Measurements from ENCODE around the gene PYGB.

Gene PYGB

GRCh38 chr20:25336561-25337422 is 88.9 kb downstream of the PYGB start:
- Histone ChIP-seq H3K36me3 (ENCODE audit: insufficient read depth) (no peaks in the 10 kb centered on the region), H3K4me2 (no peak overlapping the region), H3K27me3 (ENCODE audit: insufficient read depth, low read depth) (no peaks in the 10 kb centered on the region), H3K79me2 (ENCODE audit: insufficient read depth, low read depth) (peaks cover 34% of the 10 kb centered on the region; the same call in 1 of the 2 replicates), H3K4me3 (IDR thresholded peaks at IDR 0.05; ENCODE audit: insufficient read depth, low read depth, low read length) (no peak overlapping the region), H3K27ac (no peak overlapping the region), H3K4me1 (ENCODE audit: low read depth, poor library complexity, severe bottlenecking) (peaks cover 34% of the 10 kb centered on the region), H4K20me1 (ENCODE audit: insufficient read depth) (no peaks in the 10 kb centered on the region), H3K9ac (no peak overlapping the region), H2AFZ (ENCODE audit: low read depth) (no peak overlapping the region)
- no peak for TF ChIP-seq CTCF (conservative IDR thresholded peaks at IDR 0.05; ENCODE audit: low read depth, low read length)

GRCh38 chr20:25338112-25339023 is 90.5 kb downstream of the PYGB start:
- H3K4me3 ChIP-seq (IDR thresholded peaks at IDR 0.05; ENCODE audit: insufficient read depth, low read depth, low read length), result no peak overlapping the region
- no peaks in the 10 kb centered on the region for H3K36me3 ChIP-seq (ENCODE audit: insufficient read depth)
- no peak overlapping the region for H3K27ac ChIP-seq
- no peak overlapping the region for H3K9ac ChIP-seq
- TF ChIP-seq CTCF (conservative IDR thresholded peaks at IDR 0.05; ENCODE audit: low read depth, low read length), result no peak
- H3K27me3 ChIP-seq (ENCODE audit: insufficient read depth, low read depth), result no peaks in the 10 kb centered on the region
- H2AFZ ChIP-seq (ENCODE audit: low read depth), result no peak overlapping the region
- no peak overlapping the region for H3K4me2 ChIP-seq
- H4K20me1 ChIP-seq (ENCODE audit: insufficient read depth), result no peaks in the 10 kb centered on the region
- peaks cover 44% of the 10 kb centered on the region; the same call in 1 of the 2 replicates for H3K79me2 ChIP-seq (ENCODE audit: insufficient read depth, low read depth)
- H3K4me1 ChIP-seq (ENCODE audit: low read depth, poor library complexity, severe bottlenecking), result peaks cover 50% of the 10 kb centered on the region

GRCh38 chr20:25339608-25340007 is 91.7 kb downstream of the PYGB start:
- Histone ChIP-seq H2AFZ (ENCODE audit: low read depth) (no peak overlapping the region), H3K36me3 (ENCODE audit: insufficient read depth) (no peaks in the 10 kb centered on the region), H3K4me2 (no peak overlapping the region; the same call in 1 of the 2 replicates), H3K4me3 (IDR thresholded peaks at IDR 0.05; ENCODE audit: insufficient read depth, low read depth, low read length) (no peak overlapping the region), H3K27me3 (ENCODE audit: insufficient read depth, low read depth) (no peaks in the 10 kb centered on the region), H3K4me1 (ENCODE audit: low read depth, poor library complexity, severe bottlenecking) (peaks cover 62% of the 10 kb centered on the region), H4K20me1 (ENCODE audit: insufficient read depth) (no peaks in the 10 kb centered on the region), H3K27ac (no peak overlapping the region), H3K9ac (no peak overlapping the region), H3K79me2 (ENCODE audit: insufficient read depth, low read depth) (peaks cover 57% of the 10 kb centered on the region)
- no peak for TF ChIP-seq CTCF (conservative IDR thresholded peaks at IDR 0.05; ENCODE audit: low read depth, low read length)

GRCh38 chr20:25340380-25340779 is 92.5 kb downstream of the PYGB start:
- H3K79me2 ChIP-seq (ENCODE audit: insufficient read depth, low read depth), result peaks cover 64% of the 10 kb centered on the region
- no peak overlapping the region; the same call in 1 of the 2 replicates for H3K27ac ChIP-seq
- no peaks in the 10 kb centered on the region for H3K27me3 ChIP-seq (ENCODE audit: insufficient read depth, low read depth)
- H3K4me3 ChIP-seq (IDR thresholded peaks at IDR 0.05; ENCODE audit: insufficient read depth, low read depth, low read length), result no peak overlapping the region
- H3K36me3 ChIP-seq (ENCODE audit: insufficient read depth), result no peaks in the 10 kb centered on the region
- peak overlapping the region; percentile 84; the same call in 1 of the 2 replicates for H3K4me2 ChIP-seq
- H2AFZ ChIP-seq (ENCODE audit: low read depth), result no peak overlapping the region
- no peaks in the 10 kb centered on the region for H4K20me1 ChIP-seq (ENCODE audit: insufficient read depth)
- peaks cover 65% of the 10 kb centered on the region for H3K4me1 ChIP-seq (ENCODE audit: low read depth, poor library complexity, severe bottlenecking)
- H3K9ac ChIP-seq, result no peak overlapping the region
- TF ChIP-seq CTCF (conservative IDR thresholded peaks at IDR 0.05; ENCODE audit: low read depth, low read length), result no peak

All from KMS-11 (cell line).